CD4-positive, alpha-beta T cell treated with Interleukin-1 beta for 1 hour (primary cell): ENCODE measurements around the gene SCARF2.
"Not testable (repeated sequence)": the region's sequence is repeated elsewhere in the genome, so short reads cannot be mapped to it uniquely, and the experiment has no call there.

Experiments used
- DNase-seq, 2 donors: peaks; one replicate each; pipeline ENCODE4 v3.0.0-alpha.2; 2020 to 2022

SCARF2 gene

GRCh38 chr22:20463324-20464095 lies 25.9 kb upstream of the SCARF2 start:
- peak; percentile 47 to 62 for DNase-seq

DNA sequence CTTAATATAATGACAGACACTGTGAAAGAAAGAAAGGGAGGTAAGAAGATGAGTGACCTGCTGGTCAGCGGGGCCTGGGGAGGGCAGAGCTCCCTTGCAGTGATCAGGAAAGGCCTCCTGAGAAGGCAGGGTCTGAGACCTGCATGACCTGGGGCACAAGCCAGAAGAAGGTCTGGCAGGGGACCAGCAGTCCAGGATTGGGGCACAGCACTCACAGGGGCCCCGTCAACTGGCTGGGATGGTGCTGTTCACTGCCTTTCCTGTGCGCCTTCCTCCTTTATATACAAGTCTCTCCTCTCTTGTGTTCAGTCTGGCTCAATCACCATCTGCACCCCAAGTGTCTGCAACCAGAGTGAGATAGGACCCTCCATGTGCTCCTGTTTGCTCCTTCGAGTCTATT lies 22.2 kb upstream of the SCARF2 start:
- DNase-seq, result no peak

DNA sequence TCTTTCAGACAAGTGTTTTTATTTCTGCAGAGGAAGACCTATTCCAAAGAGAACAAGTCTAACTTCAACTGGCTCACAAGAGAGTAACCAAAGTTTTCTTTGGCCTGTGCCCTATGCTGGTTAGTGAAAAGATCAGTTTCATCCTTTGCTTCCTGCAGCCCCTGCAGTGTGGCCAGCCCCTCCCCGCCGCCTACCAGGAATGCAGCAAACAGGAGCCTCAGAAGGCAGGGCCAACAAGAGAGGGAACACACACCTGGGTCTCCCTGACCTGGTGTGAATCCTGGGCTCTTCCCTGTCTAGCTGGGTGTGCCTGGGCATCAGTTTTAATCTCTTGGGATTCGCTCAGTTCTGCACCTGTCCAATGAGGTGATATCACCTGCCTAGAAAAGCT lies 21.5 kb upstream of the SCARF2 start:
- no peak for DNase-seq

DNA sequence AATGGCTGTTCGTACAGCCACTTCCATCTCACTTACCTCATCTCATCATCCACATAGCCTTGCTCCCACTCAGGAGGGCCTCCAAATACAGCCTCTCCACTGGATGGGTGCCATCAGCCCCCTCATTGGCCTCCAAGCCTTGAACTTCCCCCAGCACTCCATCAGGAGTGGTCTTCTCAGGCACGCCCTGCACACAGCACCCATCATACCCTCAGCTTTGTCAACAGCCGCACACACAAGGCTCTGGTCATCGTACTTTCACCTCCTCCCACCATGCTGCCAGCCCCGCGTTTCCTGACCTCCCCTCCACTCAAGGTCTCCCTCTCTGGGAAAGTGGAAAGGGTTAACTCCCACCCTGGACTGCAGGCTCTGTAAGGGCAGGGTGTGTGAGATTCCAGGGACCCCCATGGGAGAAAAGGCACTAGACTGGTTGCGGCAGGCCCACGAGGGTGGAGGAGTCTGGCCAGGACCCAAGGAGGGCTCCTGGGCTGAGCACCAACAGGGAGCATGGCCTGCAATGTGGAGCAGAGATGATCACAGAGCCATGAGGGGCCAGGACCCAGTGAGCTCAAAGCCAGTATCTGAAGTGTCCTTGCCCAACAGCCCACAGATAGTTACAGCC lies 21.0 kb upstream of the SCARF2 start:
- no peak for DNase-seq

DNA sequence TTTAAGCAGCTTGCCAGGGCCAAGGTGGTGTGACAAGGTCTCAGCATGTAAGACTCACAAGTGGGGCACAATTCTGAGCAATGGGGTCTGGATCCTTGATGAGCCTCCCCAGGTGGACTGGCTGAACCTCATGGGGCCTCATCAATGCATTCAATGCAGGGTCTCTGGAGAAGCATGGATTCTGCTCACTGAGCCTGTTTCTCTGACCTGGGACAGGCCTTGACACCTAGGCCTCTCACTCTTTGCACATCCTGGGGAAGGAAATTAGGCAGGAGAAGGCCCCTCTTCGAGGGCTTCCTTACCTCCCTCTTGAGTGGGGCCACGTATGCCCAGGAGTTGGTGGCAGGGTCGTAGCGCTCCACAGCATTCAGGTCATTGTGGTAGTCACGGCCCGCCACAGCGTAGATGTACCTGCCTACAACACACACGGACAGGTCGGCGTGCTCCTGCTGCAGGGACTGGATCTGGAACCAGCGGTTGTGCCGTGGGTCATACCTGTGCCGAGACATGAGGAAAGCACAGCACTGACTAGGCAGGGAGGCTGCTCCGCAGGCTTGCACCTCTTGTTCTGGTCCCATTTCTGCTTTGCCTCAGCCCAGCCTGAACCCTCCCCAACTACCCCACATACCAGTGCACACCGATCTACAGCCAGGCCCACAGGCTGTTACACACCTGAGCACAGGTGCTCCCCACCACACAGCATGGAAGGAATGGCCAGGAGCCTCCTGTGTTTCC lies 20.0 kb upstream of the SCARF2 start:
- no peak for DNase-seq

DNA sequence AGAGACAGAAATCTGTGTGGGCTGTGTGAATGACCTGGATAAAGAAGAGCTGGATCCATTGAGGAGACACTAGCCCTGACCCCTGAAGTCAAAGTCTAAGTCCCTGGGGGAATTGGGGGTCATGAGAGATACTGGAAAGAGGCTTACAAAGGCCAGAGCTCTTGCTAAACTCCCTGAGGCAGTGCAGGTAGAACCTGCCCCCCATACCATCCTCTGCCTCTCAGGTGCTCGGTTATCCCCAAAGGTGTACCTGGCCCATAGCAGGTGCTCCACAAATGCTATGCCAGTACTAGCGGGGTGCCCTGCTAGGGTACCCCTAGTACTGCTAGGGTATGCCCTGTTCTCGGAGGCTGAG lies 19.1 kb upstream of the SCARF2 start:
- no peak for DNase-seq

DNA sequence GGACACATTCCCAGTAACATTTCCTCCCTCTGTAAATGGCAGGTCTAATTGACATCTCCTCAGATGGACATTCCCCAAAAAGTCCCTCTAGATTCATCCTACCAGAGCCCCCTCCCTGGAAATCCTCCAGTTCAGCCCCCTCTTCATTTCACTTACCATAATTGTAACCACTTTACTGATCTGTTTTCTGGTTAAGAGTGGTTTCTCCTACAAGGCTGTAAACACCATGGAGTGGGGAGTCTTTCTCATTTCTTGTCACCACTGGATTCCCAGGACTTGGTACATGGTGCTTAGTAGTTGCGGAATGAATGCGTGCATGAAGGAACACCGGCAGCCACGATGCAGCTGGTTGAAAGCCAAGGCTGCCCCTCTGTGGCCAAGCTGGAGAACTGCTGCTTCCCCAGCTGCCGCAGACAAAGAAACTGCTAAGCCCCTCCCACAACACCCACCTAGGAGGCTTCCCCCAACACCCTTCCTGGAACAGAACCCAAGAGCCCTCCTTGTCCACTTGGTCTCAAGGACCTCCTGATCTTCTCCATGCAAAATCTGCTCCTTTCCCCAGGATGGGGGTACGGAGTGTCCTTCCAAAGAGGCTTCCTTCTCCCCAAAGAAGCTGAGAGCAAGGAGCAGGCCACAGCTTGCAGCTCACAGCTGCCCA lies 18.6 kb upstream of the SCARF2 start:
- DNase-seq, result peak; percentile 81 to 82

DNA sequence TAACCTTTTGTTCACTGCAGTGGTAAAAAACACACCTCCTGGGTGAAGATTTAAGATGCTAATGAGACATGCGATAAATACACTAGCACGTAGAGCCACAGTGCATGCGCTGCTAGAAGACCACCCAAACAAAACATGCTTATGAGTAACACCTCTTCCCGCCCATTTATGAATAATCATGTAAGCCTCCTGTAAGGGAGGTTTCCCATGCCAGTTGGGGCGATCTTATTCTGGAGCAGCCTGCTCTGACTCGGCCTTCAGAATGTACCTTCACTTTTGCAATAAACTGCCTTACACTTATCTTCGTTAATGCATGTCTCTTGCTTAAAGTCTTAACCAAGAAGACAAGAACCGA lies 18.1 kb upstream of the SCARF2 start:
- DNase-seq, result no peak

GRCh38 chr22:20453222-20453621 lies 15.6 kb upstream of the SCARF2 start:
- no peak for DNase-seq

DNA sequence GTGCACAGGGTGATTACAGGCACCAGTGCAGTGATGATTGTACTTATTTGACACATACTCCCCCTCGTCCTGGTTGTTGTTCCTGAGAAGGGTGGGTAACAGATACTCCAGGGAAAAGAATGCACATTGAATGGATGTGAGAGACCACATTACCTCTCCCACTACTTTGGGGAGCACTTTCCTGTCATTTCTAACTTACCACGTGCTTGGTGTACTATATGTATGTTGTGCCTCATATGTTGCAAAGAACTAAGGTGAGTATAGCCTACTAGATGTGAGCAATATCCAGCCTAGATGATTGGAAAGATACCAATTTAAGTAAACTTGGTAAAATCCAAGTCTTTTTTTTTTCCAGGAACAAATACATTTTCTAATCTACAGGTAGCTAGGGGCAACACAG lies 14.3 kb upstream of the SCARF2 start:
- no peak for DNase-seq

DNA sequence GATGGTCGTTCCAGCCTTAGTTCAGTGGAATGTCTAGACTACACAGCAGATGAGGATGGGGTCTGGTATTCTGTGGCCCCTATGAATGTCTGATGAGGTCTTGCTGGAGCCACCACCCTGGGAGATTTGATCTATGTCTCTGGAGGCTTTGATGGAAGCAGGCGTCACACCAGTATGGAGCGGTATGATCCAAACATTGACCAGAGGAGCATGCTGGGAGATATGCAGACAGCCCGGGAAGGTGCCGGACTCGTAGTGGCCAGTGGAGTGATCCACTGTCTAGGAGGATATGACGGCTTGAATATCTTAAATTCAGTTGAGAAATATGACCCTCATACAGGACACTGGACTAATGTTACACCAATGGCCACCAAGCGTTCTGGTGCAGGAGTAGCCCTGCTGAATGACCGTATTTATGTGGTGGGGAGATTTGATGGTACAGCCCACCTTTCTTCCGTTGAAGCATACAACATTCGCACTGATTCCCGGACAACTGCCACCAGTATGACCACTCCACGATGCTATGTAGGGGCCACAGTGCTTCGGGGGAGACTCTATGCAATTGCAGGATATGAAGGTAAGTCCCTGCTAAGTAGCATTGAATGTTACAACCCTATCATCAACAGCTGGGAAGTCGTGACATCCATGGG lies 13.6 kb upstream of the SCARF2 start:
- DNase-seq, result not testable (repeated sequence)

GRCh38 chr22:20450551-20450906 lies 12.9 kb upstream of the SCARF2 start:
- no peak for DNase-seq

GRCh38 chr22:20449819-20450550 lies 12.4 kb upstream of the SCARF2 start:
- DNase-seq, result no peak

- no peak for DNase-seq
These were observed 11.0 kb upstream of the SCARF2 start for GRCh38 chr22:20448630-20449029.

DNA sequence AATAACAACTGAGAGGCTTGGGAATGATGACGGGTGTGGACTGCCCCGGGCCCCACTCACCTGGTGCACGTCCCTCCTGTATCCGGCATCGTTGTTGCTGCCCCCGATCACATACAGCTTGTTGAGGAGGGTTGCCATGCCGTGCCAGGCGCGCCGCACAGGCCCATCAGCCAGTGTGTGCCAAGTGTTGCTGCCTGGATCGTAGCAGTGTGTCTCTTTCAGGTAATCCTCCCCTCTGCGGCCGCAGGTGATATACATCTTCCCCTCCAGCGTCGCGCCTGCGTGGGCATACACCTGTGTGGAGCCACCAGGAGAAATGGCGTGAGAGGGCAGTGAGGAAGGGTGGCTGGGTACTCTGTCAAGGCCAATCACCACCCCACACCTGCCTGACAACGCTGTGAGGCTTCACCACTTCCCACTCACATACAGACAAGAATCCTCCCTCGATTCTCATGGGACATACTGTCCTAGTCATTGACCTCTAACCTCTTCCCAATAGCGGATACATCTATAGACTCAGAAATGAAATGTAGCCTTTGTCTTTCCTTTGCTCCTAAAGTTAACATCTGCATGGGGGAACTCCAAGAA lies 8.9 kb upstream of the SCARF2 start:
- no peak for DNase-seq

GRCh38 chr22:20444325-20444724 lies 6.7 kb upstream of the SCARF2 start:
- no peak for DNase-seq

DNA sequence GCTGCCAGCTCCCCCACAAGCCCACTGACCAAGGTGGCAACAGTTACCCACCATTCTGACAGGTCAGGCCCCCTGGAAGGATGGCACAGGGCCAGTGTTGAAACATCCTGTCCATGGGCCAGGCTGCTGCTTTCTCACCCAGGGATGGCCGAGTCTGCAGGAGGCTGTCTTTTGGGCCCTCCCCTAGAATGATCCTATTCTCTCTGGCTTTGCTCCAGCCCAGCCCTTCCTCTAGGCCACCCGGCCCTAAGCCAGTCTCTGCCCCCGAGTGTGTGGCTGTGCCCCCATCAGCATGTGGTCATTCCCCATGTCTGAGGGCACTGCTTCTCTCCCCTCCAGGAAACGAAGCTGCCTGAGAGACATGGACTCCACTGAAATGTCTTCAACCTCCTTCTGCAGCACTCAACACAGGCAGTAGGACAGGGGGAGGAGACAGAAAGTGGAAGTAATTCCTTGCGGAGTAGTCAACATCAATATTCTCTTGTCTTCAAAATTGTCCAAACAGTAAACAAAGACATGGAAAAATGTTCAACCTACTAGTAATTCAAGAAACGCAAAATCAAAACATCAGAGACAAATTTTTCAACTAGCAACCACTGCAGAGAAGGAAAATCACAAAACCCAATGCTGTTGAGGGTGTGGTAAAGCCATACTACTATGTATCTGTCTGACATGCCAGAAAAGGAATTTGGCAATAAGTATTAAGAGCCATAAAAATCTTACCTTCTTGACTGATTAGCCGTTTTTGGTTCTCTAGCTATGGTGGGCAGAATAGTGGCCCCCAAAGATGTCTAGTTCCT lies 5.1 kb upstream of the SCARF2 start:
- DNase-seq, result no peak

GRCh38 chr22:20441631-20442484 lies 4.2 kb upstream of the SCARF2 start:
- no peak for DNase-seq

- no peak for DNase-seq
These were observed 3.3 kb upstream of the SCARF2 start for GRCh38 chr22:20440637-20441591.
